Measurements from ENCODE around the gene LGR6. TPM values are rescaled to one million over a fixed set of nuclear protein-coding genes. Genes with fewer than 3 reads are reported as not detected.

The LGR6 gene
- total and polyA plus RNA-seq, 2 of the 8 experiments (the other 6 are each of a cell fraction or from before 2014, with no cell fraction given): 0.50 to 1.0 TPM

GRCh38 chr1:202199040-202199889 lies 5.7 kb downstream of the LGR6 start:
- Histone ChIP-seq H3K23me2 (ENCODE audit: low read depth, low read length) (peaks cover 3% of the 10 kb centered on the region; the same call in 1 of the 2 replicates), H4K91ac (replicated peaks; ENCODE audit: insufficient read length, low read length) (no peak overlapping the region), H2AFZ (ENCODE audit: low read length) (no peak overlapping the region), H4K8ac (ENCODE audit: extremely low read depth, insufficient read depth, low read length) (no peak overlapping the region), H3K36me3 (ENCODE audit: control insufficient read depth in 2 of 4, insufficient read depth in 4 of 4, low read length in 3 of 4) (no peaks in the 10 kb centered on the region), H3K79me1 (ENCODE audit: low read depth, low read length) (no peaks in the 10 kb centered on the region), H4K20me1 (replicated peaks in 1 of 2; ENCODE audit: control insufficient read depth in 1 of 2, insufficient read depth in 2 of 2, low read length in 2 of 2) (no peaks in the 10 kb centered on the region), H2BK15ac (ENCODE audit: low read length) (no peak overlapping the region), H3K27ac (ENCODE audit: low read depth, low read length) (no peak overlapping the region), H3K23ac (ENCODE audit: insufficient read length) (no peak overlapping the region), H3K79me2 (ENCODE audit: control insufficient read depth in 1 of 2, insufficient read depth in 2 of 2, low read length in 2 of 2) (no peaks in the 10 kb centered on the region), H3K14ac (ENCODE audit: insufficient read length) (no peak overlapping the region), H2AK5ac (ENCODE audit: low read depth, low read length) (no peak overlapping the region), H2BK5ac (ENCODE audit: low read depth, low read length) (no peak overlapping the region), H4K5ac (ENCODE audit: insufficient read length, low read depth, low read length) (no peak overlapping the region), H3K9me3 (ENCODE audit: insufficient read depth in 2 of 2, low read depth in 1 of 2, low read length in 1 of 2) (no peaks in the 10 kb centered on the region), H3K9ac (replicated peaks in 1 of 4; ENCODE audit: extremely low read depth in 1 of 4, low read depth in 3 of 4, low read length in 3 of 4) (no peak overlapping the region), H2BK20ac (ENCODE audit: low read length) (no peak overlapping the region), H2BK120ac (replicated peaks; ENCODE audit: low read depth, low read length) (no peak overlapping the region), H3K18ac (ENCODE audit: extremely low read depth, low read length) (no peak overlapping the region), H3K4me2 (ENCODE audit: insufficient read depth in 1 of 2, low read depth in 2 of 2, low read length in 2 of 2) (no peak overlapping the region), H3K4ac (replicated peaks; ENCODE audit: insufficient read length, low read depth, low read length) (no peak overlapping the region), H3K56ac (replicated peaks; ENCODE audit: insufficient read length, low read depth, low read length) (no peak overlapping the region), H3K27me3 (replicated peaks in 1 of 4; ENCODE audit: control insufficient read depth in 3 of 4, extremely low read depth in 1 of 4, insufficient read depth in 3 of 4, low read length in 3 of 4) (peaks cover 5 to 17% (median 10%) of the 10 kb centered on the region in 4 experiments), H2BK12ac (ENCODE audit: low read depth, low read length) (no peak overlapping the region), H3K4me3 (ENCODE audit: extremely low read depth in 1 of 4, insufficient read depth in 2 of 4, low read depth in 3 of 4, low read length in 4 of 4) (no peak overlapping the region), H3K4me1 (replicated peaks in 1 of 4; ENCODE audit: control insufficient read depth in 3 of 4, insufficient read depth in 4 of 4, low read length in 3 of 4) (0 out of 7 replicates have a peak, but pooled peaks cover 0 to under 1% (median 0%) of the 10 kb centered on the region in 4 experiments)
- FAIRE-seq: no peak
- 91% methylated on average over 12 of the region's 16 CpGs; no CpG with 5 or more reads in 1 of the 2 experiments for WGBS, 2 experiments (ENCODE audit: extremely low coverage in 1 of 2, insufficient coverage in 1 of 2, insufficient read length in 1 of 2, insufficient replicate concordance in 2 of 2, low coverage in 1 of 2, low lambda C conversion rate in 2 of 2, missing lambda C conversion rate in 1 of 2)
- ChIA-PET POLR2A (ENCODE audit: partially characterized antibody) (no interaction called here), CTCF (ENCODE audit: partially characterized antibody) (interaction anchor here (0.6 to 3.7 kb wide), 14 partner anchors 10 to 777 kb away, joined by 3 to 30 read pairs (median 5); no protein-coding TSS in a partner anchor)
- no peak for DNase-seq (ENCODE audit: low read depth in 1 of 2, low spot score in 2 of 2)
- TF ChIP-seq KDM1A (IDR thresholded peaks at IDR 0.05; ENCODE audit: borderline replicate concordance, low read length) (no peak), RFX5 (IDR thresholded peaks at IDR 0.05; ENCODE audit: borderline replicate concordance, low read depth, low read length) (no peak), USF2 (IDR thresholded peaks at IDR 0.05; ENCODE audit: low read length) (no peak), E2F6 (IDR thresholded peaks at IDR 0.05) (no peak), SIRT6 (IDR thresholded peaks at IDR 0.05; ENCODE audit: low read length) (no peak), ATF2 (IDR thresholded peaks at IDR 0.05; ENCODE audit: low read length) (no peak)
